Measurements from ENCODE around the gene HSPG2. TPM values are rescaled to one million over a fixed set of nuclear protein-coding genes. Genes with fewer than 3 reads are reported as not detected.

Gene HSPG2
- total and polyA plus RNA-seq, 8 donors: 50.4 to 164 (median 63.9) TPM

DNA sequence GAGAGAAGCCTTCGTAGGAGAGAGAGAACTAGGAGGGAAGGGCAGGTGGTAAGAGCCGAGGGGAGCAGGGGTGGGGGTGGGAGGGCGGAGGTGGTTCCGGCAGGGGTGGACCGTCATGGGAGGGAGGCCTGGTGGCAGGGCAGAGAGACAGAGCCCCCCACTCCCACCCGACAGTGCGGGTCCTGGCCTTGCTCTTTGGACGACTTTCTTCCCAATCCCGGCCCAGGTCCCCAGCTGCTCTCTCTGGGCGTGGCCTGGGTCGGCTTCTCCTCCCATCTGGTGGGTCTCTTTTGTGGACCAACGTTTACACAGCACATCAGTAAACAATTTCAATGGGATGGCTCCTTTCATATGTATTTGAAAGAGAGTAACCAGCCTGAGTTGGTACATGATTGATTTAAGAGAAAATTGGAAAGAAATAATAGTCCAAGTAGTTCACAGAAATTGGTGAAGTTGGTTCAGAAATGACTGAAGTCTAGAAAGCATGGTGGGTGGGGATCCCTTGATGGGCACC lies 68.1 kb downstream of the HSPG2 start:
- intact Hi-C loops (cut with DNase I): no loop called here
- TF ChIP-seq, protein P1, sequence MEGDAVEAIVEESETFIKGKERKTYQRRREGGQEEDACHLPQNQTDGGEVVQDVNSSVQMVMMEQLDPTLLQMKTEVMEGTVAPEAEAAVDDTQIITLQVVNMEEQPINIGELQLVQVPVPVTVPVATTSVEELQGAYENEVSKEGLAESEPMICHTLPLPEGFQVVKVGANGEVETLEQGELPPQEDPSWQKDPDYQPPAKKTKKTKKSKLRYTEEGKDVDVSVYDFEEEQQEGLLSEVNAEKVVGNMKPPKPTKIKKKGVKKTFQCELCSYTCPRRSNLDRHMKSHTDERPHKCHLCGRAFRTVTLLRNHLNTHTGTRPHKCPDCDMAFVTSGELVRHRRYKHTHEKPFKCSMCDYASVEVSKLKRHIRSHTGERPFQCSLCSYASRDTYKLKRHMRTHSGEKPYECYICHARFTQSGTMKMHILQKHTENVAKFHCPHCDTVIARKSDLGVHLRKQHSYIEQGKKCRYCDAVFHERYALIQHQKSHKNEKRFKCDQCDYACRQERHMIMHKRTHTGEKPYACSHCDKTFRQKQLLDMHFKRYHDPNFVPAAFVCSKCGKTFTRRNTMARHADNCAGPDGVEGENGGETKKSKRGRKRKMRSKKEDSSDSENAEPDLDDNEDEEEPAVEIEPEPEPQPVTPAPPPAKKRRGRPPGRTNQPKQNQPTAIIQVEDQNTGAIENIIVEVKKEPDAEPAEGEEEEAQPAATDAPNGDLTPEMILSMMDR (IDR thresholded peaks at IDR 0.05): no peak
- no peak overlapping the region for H3K4me3 ChIP-seq
- H3K9me3 ChIP-seq: no peaks in the 10 kb centered on the region
- DNase-seq: no peak
- no peak for FAIRE-seq
- H3K27ac ChIP-seq: no peak overlapping the region
- H3K27me3 ChIP-seq: no peaks in the 10 kb centered on the region
- H3K4me1 ChIP-seq: no peaks in the 10 kb centered on the region
- peaks cover 0 to 16% (median 0%) of the 10 kb centered on the region in 3 donors for H3K36me3 ChIP-seq
- ATAC-seq: no peak
- 85 to 87% methylated on average over 12 of the region's 12 CpGs for WGBS, 2 donors

GRCh38 chr1:21868482-21868881 lies 68.6 kb downstream of the HSPG2 start:
- H3K36me3 ChIP-seq: peaks cover 0 to 11% (median 0%) of the 10 kb centered on the region in 3 donors
- FAIRE-seq (no peak), ATAC-seq (no peak), DNase-seq (no peak)
- no peaks in the 10 kb centered on the region for H3K27me3 ChIP-seq
- WGBS, 2 donors: 90% methylated on average over 7 of the region's 7 CpGs
- H3K9me3 ChIP-seq: no peaks in the 10 kb centered on the region
- intact Hi-C loops (cut with DNase I): no loop called here
- TF ChIP-seq, protein P1 (IDR thresholded peaks at IDR 0.05): no peak
- H3K4me1 ChIP-seq: no peaks in the 10 kb centered on the region
- H3K4me3 ChIP-seq: no peak overlapping the region
- H3K27ac ChIP-seq: no peak overlapping the region

- Histone ChIP-seq H3K9me3 (no peaks in the 10 kb centered on the region), H3K36me3 (peaks cover 0 to 9% (median 0%) of the 10 kb centered on the region in 3 donors), H3K27me3 (no peaks in the 10 kb centered on the region), H3K4me1 (no peaks in the 10 kb centered on the region), H3K27ac (no peak overlapping the region), H3K4me3 (no peak overlapping the region)
- FAIRE-seq (no peak), ATAC-seq (no peak), DNase-seq (no peak)
- intact Hi-C loops (cut with DNase I): no loop called here
- WGBS, 2 donors: 89 to 90% methylated on average over 5 of the region's 5 CpGs
- TF ChIP-seq, protein P1 (IDR thresholded peaks at IDR 0.05): no peak
Observed at GRCh38 chr1:21867451-21867996, 69.6 kb downstream of the HSPG2 start.

GRCh38 chr1:21866707-21867043 lies 70.4 kb downstream of the HSPG2 start:
- Histone ChIP-seq H3K9me3 (no peaks in the 10 kb centered on the region), H3K27me3 (no peaks in the 10 kb centered on the region), H3K27ac (no peak overlapping the region), H3K36me3 (peaks cover 0 to 12% (median 0%) of the 10 kb centered on the region in 3 donors), H3K4me3 (no peak overlapping the region), H3K4me1 (no peaks in the 10 kb centered on the region)
- 20 to 21% methylated on average over 1 of the region's 1 CpG for WGBS, 2 donors
- FAIRE-seq (no peak), DNase-seq (no peak), ATAC-seq (no peak)
- TF ChIP-seq, protein P1 (IDR thresholded peaks at IDR 0.05): no peak
- intact Hi-C loops (cut with DNase I): no loop called here

DNA sequence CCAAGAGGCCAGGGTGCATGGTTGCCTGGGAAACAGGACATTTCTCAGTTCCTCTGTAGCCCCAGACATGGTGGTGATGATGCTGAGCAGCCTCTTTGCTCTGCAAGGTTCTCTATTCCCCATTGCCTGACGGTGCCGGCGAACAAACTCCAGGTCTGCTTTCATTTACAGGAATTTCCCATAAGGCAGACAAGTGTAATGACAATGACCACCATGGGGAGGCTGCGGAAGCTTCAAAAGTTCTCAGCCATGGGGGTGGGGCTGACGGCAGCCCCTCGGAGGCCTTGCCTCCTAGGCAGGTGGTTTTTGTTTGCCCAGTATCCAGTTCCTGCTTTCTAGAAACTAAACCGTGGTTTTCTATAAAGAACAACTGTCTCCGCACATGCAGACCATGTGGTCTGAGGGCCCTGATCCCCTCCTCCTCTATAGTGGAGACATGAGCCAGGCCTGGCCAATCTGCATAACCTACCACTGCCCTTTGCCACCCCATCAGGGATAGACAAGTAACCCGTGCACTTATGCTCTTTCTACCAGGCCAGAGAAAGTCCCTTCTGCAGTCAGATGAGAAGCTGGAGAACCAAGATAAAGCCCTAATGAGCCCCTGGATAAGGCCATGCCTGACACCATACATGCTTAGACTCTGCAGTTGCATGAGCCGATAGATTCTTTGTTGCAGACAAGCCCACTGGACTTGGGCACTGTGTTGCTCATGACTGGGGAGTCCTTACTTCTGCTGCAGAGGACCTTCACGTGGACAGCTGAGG lies 71.0 kb downstream of the HSPG2 start:
- H3K9me3 ChIP-seq: no peaks in the 10 kb centered on the region
- intact Hi-C loops (cut with DNase I): no loop called here
- no peaks in the 10 kb centered on the region for H3K4me1 ChIP-seq
- no peak overlapping the region for H3K27ac ChIP-seq
- TF ChIP-seq, protein P1 (IDR thresholded peaks at IDR 0.05): no peak
- peaks cover 0 to 14% (median 0%) of the 10 kb centered on the region in 3 donors for H3K36me3 ChIP-seq
- DNase-seq (no peak), FAIRE-seq (no peak), ATAC-seq (no peak)
- no peaks in the 10 kb centered on the region for H3K27me3 ChIP-seq
- H3K4me3 ChIP-seq: no peak overlapping the region
- WGBS, 2 donors: 82 to 86% methylated on average over 11 of the region's 11 CpGs

Data from pancreas (tissue), 10 donors.